HG02852 (cell line): ENCODE data around the gene KRTAP10-5.
"Not testable (repeated sequence)": the region's sequence is repeated elsewhere in the genome, so short reads cannot be mapped to it uniquely, and the experiment has no call there.

Source experiments
- ATAC-seq: cut with Tn5 transposase; IDR thresholded peaks from one replicate; pipeline ENCODE4 v1.9.1; 2021; ENCODE audit warnings: mild to moderate bottlenecking, moderate library complexity; ENCODE audit not compliant: unreplicated experiment

The KRTAP10-5 gene

DNA sequence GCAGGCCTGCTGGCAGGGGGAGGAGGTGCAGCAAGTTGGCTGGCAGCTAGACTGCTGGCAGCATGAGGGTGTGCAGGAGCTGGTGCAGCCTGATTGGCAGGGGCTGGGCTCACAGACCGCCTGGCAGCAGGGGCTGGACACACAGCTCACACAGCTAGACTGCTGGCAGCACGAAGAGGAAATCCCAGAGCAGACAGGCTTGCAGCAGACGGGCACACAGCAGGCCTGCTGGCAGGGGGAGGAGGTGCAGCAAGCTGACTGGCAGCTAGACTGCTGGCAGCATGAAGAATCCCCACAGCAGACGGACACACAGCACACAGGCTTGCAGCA is 11.4 kb upstream of the KRTAP10-5 start:
- not testable (repeated sequence) for ATAC-seq

DNA sequence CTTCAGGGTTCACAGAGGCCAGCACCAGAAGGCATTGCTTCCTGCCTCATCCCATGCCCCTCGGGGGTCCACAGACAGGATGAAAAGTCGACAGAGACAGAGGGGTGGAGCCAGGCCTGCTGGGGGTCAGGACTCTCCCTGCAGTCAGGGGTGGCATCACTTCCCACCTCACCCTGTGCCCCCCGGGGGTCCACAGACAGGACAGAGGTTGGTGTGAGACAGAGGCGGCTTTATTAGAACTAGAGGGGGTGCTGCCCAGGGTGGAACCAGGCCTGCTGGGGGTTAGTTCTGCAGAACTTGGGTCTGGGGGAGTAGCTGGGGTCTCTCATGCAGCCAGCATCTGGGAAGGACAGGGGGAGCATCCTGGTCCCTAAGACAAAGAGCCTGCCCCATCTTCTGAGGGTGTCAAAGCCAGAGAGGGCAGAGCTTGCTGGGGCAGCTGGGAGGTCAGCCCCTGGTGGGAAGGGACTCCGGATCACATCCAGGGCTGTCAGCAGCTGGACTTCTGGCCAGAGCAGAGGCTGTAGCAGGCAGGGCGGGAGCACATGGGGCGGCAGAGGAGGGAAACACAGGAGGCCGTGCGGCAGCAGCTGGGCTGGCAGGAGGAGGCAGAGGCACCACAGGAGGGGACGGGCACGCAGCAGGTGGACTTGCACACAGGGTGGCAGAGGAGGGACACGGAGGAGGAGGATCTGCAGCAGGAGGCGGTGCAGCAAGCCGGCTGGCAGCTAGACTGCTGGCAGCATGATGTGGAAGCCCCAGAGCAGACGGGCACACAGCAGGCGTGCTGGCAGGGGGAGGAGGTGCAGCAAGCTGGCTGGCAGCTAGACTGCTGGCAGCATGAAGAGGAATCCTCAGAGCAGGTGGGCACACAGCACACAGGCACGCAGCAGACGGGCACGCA is 10.7 kb upstream of the KRTAP10-5 start:
- not testable (repeated sequence) for ATAC-seq

DNA sequence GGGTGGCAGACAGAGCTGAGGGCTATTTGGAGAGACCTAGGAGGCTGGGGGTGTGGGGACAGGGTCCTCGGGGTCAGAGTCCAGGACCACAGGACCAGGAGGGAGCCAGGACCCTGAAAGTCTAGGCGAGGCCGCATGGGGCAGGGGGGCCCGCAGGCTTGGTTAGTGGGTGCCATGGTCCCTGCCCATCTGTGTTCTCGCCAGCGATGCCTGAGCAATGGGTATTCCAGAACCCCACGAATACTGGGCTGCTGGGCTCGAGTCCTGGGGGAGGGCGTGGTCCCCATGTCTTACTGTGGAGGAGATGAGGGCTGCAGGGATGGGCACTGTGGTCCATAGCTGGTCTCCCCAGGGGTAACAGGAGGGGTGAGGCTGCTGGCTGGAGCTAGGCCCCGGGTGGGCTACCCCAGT is 9.9 kb upstream of the KRTAP10-5 start:
- no peak for ATAC-seq

DNA sequence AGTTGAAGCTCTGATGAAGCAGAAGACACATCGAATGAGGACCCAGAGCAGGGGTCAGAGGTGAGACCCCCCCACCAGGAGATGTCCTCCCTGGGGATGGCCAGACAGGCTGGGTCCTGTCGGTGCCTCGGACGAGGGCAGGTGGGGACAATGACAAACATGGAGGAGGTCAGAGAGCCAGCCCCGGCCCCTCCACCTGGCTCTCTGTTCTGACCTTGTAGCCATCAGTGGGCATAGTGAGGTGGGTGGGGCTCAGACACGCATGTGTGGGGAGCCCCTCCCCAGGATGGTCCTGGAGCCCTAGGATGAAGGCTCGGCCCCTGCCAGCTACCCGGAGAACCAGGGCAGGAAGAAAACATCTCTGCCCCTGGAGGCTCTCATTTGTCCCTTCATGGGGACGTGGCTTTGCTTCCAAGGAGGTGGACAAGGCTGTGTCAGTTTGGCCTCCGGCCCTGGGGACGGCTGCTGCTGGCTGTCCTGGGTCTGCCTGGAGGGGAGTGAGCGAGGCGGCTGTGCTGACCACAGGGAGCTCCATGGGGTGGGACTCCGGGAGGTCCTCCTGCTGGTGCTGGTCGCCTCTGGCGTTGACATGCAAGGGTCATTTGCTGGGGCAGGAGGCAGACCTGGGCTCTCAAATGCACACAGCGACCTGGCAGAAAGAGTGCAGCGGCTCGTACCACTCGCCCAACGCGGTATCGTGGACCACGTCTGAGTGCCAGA is 9.3 kb upstream of the KRTAP10-5 start:
- no peak for ATAC-seq

DNA sequence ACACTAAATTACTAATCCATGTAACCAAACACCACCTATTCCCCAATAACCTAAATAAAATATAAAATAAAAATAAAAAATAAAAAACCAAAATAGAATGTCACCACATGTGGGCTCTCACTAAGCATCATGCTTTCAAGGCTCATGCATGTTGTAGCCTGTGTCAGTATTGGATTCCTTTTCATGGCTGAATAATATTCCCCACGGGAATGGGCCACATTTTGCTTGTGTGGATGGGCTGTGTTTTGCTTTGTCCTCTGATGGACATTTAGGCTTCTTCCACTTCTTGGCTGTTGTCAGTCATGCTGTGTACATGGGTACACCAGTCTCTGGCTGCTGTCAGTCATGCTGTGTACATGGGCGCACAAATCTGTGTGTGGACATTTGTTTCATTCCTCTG is 8.7 kb upstream of the KRTAP10-5 start:
- no peak for ATAC-seq

DNA sequence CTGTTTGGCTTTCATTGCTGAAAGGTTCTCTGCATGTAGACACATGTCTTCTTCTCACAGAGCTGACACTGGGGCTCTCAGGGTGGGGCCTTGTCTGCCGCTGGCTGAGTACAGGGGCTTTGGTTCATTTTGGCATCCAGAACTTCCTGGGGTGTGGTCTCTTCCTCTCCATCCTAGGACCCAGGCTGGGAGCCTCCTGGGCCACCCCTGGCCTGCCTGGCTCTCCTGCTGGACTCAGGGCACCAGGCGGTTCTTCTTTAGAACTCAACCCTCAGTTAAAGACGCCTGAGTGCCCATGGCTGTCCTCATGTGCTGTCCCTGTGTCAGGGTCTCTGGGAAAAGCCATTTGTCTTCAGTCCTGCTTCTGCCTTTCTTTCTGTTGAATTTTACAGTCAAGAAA is 5.5 kb upstream of the KRTAP10-5 start:
- ATAC-seq: no peak

DNA sequence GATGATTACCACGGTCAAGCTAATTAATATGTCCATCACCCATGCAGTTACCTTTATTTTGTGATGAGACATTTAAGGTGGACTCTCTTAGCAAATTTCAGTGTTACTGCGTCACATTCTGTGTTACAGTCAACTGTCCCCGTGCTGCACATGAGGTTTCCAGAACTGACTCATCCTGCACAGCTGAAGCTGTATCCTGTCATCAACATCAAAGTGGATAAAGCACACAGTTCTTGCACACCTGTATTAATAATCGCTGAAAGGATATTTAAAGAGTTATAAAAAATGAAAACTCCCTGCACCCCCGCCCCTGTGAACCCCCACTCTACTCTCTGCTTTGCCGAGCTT is 3.4 kb upstream of the KRTAP10-5 start:
- ATAC-seq: no peak

DNA sequence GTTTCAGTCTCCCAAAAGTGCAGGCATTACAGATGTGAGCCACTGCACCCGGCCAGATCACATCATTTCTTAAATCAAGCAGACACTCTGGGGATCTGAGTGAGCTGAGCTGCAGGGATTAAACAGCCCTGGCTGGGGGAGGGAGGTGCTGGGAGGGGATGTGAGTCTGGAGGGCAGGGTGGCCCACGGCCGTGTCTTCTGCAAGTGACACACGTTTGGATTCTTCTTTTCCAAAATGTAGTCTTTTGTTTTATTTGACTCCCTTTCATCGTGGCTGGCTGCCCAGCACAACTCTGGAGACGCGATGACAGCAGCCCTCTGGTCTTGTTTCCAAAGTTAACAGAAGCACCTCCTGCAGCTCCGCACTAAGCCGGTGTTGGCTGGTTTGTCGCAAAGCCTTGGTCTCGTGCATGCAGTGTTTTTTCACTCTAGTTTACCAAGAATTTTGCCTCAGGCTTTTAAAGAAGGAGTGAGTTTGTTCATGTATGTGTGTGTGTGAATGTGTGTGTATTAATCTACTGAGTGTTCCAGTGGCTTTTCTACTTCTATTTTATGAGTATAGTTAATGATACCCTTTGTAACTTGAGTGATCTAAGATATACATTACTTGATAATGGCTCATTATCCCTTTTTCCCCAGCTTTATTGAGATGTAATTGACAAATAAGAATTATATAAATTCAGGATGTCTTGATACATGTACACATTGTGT is 2.8 kb upstream of the KRTAP10-5 start:
- ATAC-seq: no peak

DNA sequence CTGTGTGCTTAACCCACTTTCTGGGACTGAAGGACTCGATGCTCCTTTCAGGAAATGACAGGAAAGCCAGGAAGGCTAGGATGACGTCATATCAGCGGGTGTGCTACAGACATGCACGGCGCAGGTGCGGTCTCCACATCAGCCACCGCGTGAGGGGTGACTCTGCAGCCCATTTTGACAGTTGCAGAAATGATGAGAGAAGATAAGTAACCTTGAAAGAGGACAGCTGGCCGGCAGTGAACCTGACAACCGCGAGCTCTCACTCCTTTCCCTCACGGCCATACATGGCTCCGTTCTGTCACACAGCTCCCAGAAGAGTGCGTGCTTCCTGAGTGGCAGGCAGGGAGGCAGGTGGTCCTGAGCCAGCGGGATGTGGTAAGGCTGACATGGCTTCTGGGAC is 1.7 kb upstream of the KRTAP10-5 start:
- no peak for ATAC-seq

DNA sequence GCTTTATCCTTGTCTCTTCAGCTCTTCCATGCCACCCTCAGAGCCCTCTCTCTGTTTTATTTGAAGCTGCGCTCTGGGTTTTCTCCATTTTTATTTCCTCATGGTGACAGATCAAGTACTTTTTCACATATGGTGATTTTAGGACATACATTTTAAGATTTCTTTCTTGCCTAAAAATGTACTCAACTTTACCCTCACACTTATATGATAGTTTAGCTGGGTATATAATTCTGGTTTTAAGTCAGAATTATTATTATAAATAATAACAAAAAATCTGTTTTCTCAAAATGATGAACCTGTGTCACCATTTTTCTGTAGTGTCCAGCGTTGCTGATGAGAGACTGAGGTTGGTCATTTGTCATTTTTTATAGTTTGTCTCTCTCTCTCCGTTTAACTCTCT is 754 bp upstream of the KRTAP10-5 start:
- no peak for ATAC-seq

DNA sequence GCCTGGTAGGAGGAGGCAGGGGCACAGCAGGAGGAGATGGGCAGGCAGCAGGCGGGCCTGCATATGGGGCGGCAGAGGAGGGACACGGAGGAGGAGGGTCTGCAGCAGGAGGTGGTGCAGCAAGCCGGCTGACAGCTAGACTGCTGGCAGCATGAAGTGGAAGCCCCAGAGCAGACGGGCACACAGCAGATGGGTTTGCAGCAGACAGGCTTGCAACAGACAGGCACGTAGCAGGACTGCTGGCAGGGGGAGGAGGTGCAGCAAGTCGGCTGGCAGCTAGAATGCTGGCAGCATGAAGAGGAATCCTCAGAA is 615 bp downstream of the KRTAP10-5 start:
- no peak for ATAC-seq

DNA sequence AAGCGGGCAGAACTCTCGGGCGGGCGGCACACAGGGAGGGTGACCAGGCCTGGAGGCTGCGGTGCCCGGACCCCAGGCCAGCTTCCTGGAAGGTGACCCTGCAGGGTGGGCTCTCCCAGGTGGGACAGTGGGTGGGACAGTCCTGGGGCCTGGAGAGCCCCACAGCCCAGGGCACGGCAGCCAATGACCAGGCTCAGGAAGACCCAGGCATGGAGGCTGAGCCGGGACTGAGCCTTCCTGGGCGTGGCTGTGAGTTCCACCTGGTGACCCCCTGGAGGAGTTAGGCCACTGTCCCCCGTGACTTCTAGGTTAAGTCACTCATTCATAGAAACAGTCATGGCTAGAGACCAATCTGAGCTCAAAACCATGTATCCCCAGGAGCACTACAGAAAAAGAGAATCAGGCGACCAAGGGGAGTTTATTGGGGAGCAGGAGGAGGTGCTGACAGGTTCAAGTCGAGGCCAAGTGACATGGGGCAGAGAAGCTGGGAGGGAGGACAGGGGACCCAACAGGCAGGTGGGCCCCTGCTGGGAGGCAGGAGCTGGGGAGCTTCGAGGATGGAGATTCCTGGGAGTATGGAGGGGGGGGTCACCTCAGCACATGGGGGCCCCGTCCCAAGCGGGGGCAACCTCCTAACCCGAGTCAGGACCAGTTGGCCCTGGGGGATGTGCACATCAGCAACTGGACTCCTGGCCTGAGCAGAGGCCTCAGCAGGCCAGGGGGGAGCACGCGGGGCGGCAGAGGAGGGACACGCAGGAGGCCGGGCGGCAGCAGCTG is 1.2 kb downstream of the KRTAP10-5 start:
- ATAC-seq: no peak

DNA sequence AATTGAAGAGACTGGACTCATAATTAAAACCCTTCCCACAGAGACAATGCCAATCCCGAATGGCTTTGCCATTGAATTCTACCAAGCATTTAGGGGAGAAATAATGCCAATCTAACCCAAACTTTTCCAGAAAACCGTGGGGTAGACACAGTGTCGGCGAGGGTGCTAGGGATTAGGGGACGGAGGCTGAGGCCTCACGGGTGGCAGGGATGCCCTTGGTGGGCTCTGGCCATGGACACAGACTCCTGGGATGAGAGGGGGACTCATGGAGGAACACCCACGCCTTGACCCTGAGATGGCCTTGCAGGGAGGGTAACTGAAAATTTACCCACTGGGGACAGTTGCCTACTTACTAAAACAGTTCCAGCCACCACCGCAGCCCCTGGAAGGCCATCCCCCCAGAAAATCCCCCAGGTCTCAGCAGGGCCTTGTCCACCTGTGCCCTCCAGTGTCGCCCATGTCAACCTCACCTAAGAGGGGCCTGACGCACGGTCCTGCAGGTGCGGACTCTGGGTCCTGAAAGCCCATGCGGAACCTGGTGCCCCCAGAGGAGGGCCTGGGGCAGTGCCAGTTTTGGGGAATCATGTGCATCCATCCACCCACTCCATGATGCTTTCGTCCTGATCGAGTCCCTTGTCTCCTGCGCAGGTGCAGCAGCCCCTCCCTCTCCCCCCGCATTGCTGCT is 1.9 kb downstream of the KRTAP10-5 start:
- no peak for ATAC-seq

DNA sequence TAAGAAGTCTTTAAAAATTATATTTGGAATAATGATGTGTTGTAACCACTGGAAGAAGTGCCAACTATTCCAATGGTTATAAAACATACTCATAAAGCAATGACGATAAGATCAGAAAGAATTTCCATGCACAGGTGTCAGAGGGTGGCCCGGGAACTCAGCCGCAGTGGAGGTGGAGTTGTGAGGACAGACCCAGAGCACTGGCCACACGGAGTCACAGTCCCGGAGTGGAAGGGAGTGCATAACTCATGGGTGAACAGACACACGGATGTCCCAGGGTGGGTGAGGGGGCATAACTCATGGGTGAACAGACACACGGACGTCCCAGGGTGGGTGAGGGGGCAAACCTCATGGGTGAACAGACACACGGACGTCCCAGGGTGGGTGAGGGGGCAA is 4.4 kb downstream of the KRTAP10-5 start:
- no peak for ATAC-seq

DNA sequence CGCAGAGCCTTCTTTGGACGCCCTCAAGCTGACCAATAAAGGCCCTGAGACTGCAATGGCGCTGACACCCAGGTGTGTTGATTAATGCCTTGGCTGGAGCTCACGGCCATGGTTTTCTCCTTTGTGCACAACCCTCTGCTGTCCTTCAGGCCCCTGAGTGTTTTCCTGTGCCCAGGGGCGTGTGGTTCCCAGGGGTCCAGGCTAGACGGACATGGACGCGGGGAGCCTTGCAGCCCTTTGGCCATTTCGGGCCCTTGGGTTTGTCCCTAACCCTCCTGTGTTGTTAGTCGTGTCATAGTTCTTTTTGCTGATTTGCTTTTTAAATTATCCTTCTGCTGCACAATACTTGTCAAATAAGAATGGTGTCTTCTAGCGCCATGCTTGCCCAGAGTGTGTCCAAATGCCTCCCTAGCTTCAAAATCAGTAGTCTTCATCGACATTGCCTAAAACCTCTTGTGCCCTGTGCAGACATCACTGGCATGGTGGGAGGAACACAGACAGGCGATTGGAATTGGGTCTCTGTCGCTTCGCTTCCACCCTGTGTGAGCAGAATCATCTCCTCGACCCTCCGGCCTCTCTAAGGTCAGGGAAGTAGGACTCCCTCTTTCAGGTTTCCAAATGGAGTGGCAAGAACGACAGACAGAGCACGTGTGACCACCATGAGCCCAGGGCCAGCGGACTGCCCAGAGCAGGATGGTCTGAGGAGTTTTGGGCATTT is 4.9 kb downstream of the KRTAP10-5 start:
- no peak for ATAC-seq

DNA sequence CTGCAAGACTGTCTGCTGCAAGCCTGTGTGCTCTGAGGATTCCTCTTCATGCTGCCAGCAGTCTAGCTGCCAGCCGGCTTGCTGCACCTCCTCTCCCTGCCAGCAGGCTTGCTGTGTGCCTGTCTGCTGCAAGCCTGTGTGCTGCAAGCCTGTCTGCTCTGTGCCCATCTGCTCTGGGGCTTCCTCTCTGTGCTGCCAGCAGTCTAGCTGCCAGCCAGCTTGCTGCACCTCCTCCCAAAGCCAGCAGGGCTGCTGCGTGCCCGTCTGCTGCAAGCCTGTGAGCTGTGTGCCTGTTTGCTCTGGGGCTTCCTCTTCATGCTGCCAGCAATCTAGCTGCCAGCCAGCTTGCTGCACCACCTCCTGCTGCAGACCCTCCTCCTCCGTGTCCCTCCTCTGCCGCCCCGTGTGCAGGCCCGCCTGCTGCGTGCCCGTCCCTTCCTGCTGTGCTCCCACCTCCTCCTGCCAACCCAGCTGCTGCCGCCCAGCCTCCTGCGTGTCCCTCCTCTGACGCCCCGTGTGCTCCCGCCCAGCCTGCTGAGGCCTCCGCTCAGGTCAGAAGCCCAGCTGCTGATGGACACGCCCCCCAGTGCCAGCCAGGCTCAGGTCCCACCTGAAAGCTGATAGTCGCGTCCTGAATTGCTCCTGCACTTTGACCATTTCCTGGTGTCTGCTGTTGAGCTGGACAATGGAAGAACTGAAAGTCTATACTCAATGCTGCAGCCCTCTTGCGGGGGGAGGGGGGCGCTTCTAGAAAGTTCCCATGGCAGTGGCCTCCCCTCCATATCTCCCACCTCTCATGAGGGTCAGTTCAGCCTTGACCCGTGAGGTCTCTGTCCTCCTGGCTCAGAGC is 5.7 kb downstream of the KRTAP10-5 start:
- no peak for ATAC-seq

DNA sequence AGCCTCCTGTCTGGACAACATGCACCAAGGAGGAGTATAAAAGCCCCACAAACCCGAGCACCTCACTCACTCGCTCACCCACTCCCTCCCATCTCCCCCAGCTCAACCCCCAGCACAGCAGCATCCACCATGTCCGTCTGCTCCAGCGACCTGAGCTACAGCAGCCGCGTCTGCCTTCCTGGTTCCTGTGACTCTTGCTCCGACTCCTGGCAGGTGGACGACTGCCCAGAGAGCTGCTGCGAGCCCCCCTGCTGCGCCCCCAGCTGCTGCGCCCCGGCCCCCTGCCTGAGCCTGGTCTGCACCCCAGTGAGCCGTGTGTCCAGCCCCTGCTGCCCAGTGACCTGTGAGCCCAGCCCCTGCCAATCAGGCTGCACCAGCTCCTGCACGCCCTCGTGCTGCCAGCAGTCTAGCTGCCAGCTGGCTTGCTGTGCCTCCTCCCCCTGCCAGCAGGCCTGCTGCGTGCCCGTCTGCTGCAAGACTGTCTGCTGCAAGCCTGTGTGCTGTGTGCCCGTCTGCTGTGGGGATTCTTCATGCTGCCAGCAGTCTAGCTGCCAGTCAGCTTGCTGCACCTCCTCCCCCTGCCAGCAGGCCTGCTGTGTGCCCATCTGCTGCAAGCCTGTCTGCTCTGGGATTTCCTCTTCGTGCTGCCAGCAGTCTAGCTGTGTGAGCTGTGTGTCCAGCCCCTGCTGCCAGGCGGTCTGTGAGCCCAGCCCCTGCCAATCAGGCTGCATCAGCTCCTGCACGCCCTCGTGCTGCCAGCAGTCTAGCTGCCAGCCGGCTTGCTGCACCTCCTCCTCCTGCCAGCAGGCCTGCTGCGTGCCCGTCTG is 6.6 kb downstream of the KRTAP10-5 start, which contains the start of gene KRTAP10-4:
KRTAP10-4 (plus strand) TSS at position 100 of the 827 bp plus-strand sequence; CDS start at position 130, 30 bp downstream.
- ATAC-seq: not testable (repeated sequence)

DNA sequence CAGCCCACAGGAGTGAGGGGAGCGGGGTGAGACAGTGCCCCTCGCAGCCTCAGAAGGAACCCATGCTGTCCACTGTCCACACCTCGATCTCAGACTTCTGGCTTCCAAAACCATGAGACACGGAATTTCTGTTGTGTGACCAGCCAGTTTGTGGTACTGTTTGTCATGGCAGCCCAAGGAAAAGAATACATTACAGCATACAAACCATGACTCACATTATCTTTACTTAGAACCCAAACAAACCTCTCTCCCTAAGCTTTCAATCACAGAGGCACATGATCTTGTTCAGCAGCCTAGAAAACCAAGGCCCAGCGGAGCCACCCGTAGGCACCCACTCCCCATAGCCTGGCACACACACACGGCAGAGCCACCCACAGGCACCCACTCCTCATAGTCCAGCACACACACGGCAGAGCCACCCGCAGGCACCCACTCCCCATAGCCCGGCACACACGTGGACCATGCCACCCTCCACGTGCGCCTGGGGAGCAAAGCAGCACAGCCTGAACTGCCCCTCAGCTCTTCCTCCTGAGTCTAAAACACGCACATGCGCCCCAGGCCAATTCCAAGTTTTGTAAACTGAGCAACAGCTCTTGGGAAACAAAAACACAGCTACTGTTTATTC is 7.3 kb downstream of the KRTAP10-5 start:
- no peak for ATAC-seq
